ENCODE measurements around the gene HSPA4L.

The HSPA4L gene

GRCh38 chr4:127870688-127871087, 88.6 kb downstream of the HSPA4L start:
- no peak for DNase-seq

- DNase-seq = no peak
These were observed 93.7 kb downstream of the HSPA4L start for GRCh38 chr4:127875791-127876190.

- DNase-seq = peak; percentile 81
These were observed 98.8 kb downstream of the HSPA4L start, which contains the start of gene PLK4 for GRCh38 chr4:127880763-127881562. Gene PLK4, plus strand, starts transcription at chr4:127880893. Its CDS starts 242 bp downstream, at chr4:127881135.

GRCh38 chr4:127881563-127881864, 99.4 kb downstream of the HSPA4L start:
- DNase-seq = no peak

- no peak for DNase-seq
These were observed 106.4 kb downstream of the HSPA4L start for GRCh38 chr4:127888559-127888958.

GRCh38 chr4:127889903-127890302, 107.8 kb downstream of the HSPA4L start:
- no peak for DNase-seq
